HUDEP-2 (cell line): ENCODE measurements around the gene ZMYND8.
"Not testable (repeated sequence)": the region's sequence is repeated elsewhere in the genome, so short reads cannot be mapped to it uniquely, and the experiment has no call there.

Experiments used
- DNase-seq, 76 experiments: peaks; one replicate each; lab custom pipeline; 2025; ENCODE audit not compliant: unreplicated experiment in 76 of 76; lab: John Stamatoyannopoulos, UW

The ZMYND8 gene

GRCh38 chr20:47373206-47373733 is 16.8 kb upstream of the ZMYND8 start:
- DNase-seq, result no peak

DNA sequence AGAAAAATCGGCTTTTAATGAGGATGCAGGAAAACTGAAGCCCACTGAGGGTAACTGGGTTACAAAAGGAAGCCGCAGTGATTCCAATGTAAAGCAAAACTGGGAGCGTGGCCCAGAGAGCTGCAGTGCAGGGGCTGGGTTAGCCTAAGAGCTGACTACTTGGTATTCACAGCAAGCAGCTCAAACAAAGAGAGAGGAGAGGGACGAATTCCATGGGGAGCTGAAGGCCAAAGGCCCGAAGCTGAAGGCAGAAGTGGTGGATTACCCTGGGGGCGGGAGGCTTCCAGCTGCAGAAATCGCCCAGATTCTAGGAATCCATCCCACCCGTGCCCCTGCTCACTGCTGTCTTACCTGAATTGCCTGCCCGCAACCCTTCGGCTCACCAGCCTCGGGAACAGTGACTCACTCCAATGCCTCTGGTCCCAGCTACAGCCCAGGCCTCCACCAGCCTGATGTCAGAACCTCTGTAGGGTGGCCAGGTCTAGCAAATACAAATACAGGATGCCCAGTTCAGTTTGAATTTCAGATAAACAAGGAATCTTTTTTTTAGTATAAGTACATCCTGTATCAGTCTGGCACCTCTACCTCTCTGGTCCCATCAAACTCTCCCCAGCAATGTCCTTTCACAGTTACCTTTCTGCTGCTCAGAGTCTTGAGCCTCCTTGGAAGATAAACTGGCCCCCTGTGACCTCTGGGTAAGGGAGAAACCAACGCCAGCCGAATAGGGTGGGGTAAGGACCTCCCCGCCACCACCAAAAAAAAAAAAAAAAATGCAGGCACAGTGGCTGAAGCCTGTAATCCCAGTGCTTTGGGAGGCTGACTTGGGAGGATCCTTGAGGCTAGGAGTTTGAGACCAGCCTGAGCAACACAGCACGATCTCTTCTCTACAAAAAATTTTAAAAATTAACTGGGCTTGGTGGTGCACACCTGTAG is 14.6 kb upstream of the ZMYND8 start:
- no peak for DNase-seq

GRCh38 chr20:47370214-47370613 is 13.7 kb upstream of the ZMYND8 start:
- DNase-seq, result no peak

DNA sequence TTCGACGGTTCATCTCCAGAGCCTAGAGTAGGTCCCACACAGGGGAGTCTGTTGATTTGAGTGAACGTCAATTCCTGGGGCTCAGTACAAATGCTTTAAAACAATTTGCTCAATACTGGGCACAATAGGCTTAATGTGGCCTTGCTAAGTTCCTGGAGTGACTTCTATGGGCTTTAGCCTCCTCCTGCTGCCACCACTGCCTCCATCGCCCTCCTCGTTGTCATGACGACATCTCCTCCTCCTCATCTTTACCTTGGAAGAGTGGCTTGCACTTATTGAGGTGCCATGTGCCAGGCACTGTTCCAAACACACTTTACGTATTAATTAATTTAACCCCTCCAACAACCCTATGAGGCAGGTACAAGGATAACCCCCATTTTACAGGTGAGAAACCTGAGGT is 11.8 kb upstream of the ZMYND8 start:
- no peak for DNase-seq

GRCh38 chr20:47366301-47366700 is 9.8 kb upstream of the ZMYND8 start:
- not testable (repeated sequence) for DNase-seq

GRCh38 chr20:47365023-47365764 is 8.7 kb upstream of the ZMYND8 start:
- DNase-seq, result peak in 46 of 76 experiments; percentile 10 to 72 (median 36)

DNA sequence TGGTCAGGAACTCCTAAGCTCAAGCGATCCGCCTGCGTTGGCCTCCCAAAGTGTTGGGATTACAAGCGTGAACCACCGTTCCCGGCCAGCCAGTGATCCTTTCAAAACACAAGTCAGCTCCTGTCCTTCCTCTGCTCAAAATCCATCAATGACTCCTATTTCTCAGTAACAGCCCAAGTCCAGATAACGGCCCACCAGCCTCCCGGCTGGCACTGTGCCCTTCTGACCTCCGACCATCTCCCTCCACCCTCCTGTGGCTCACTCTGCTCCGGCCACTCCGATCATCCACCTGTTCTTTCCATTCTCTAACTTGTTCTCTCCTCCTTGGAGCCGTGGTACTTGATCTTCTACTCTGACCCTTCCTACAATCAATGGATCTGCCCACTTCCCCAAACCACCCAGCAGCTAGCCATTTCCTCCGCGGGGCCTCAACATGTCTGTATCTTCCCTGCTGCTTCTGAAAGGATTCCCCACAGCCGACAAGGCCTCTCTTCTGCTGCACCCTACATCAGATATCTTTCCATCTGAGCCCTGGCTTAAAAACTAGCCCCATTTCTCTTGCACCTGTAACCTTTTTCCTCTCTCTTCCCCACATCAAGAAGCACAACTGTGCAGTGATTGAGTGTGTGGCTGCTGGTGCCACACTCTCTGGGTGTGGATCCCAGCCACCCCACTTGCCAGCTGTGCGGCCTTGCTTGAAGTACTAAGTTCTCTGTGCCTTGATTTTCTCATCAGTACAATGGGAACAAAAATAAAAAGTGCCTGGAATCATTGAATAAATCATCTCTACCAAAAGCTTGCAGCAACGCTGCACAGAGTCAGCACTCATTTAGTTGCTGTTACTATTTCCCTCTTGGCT is 6.1 kb upstream of the ZMYND8 start:
- peak in 60 of 76 experiments; percentile 9 to 76 (median 40) for DNase-seq

- peak in 7 of 76 experiments; percentile 23 to 47 (median 34) for DNase-seq
Observed at GRCh38 chr20:47361057-47361915, 4.8 kb upstream of the ZMYND8 start.

- DNase-seq, result peak in 75 of 76 experiments; percentile 42 to 100 (median 98)
Observed at GRCh38 chr20:47360297-47361056, 4.0 kb upstream of the ZMYND8 start.

- peak in 13 of 76 experiments; percentile 14 to 64 (median 35) for DNase-seq
Observed at GRCh38 chr20:47359530-47360296, 3.2 kb upstream of the ZMYND8 start.

DNA sequence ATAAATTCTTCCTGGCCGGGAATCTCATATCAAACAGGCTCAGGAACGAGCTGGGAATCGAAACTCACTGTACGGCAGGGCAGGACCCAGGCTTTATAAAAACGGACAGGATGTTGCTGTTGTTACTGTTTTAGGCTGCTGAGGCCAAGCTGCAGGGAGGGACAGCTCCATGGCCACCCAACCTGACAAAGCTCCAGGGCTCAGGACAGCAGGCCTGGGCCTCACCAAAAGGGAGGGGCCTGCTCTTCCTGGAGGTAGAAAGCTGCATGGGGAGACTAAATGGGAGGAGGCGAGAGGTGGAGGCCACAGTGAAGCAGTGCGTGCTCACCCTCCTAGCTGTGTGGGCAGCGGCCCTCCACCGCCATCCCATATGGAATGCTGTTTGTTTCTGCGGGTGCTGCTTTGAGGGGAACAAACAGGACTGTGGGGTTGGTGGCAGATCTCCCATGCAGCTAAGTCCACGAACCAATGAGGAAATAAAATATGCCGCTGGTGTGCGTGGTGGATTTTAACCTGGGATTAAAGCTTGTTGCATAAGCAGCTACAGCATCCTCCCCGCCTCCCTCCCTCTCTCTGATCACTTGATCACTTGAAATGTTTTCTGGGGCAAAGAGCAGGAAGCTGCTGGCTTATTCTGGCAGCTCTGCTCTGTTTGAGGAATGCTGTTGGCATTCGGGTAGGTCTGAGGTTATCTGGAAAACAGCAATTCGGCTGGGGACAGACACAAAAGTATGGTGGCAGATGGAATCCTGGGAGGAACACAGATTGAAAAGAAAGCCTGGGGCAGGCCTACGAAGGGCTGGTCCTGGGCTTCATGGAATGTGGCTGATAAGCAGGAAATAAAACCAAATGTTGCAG is 2.4 kb upstream of the ZMYND8 start:
- peak in 51 of 76 experiments; percentile 16 to 74 (median 47) for DNase-seq

DNA sequence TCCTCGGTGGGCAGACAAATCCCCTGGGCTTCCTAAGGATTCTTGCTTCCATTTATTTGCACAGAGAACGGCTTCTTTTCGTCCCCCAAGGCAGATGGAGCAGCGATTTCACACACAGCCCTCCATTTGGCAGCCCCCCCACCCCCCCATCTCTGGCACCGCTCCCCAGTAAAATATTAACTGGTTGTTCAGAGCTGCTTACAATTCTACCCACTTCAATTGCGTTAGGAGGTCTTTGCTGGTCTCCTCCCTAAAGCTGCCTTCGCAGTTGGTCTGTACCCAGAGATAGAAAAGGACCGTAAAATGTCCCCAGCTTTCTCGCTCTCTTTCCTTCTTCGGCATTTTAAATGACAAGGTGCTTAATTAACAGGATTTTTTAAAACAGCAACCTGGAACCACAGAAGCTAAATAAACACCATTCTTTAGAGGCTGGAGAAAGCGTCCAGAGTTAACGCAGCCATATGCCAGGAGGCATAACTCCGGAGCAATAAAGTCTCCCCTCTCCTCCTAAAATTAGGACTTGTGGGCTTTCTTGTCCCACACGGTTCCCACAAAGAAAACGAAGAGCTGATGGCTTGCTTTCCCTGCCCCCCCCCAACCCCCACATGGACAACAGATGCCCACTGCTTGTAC is 1.7 kb upstream of the ZMYND8 start:
- DNase-seq, result peak in 1 of 76 experiments; percentile 31

GRCh38 chr20:47357296-47358038 is 968 bp upstream of the ZMYND8 start:
- DNase-seq, result peak in 70 of 76 experiments; percentile 8 to 84 (median 67)

GRCh38 chr20:47356220-47356525 is 326 bp downstream of the ZMYND8 start:
- peak in 1 of 76 experiments; percentile 39 for DNase-seq

DNA sequence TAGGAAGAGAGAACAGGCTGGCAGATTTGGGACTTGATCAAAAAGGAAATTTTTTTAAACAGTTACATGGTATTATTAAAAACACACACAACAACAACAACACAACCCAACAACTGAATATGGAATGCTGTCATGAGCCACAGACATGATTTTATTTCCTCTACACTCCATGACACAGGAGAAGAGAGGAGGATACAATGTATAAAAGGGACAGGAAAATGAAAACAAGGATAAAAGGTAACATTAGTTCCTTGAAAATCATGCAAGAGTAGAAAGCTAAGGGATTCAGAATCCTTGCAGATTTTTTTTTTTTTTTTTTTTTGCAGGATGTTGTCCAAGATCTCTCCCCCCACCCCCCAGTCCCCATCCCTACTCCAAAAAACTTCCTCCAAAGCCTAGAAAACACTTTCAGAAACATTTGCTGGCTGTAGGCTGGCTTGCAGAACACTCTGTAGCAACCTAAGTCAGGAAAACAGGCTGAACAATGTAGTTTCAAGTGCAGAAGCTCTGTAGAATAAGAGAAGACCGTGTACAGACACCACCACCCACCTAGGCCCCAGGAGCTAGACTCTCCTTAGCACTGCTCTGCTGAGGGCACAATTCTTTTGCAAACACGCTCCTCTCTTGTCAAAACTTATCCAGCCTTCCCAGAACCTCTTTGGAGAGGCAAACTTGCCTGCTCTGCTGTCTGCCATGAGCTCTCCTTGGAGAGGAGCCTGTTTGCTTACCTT is 845 bp downstream of the ZMYND8 start:
- DNase-seq, result peak in 18 of 76 experiments; percentile 6 to 49 (median 22)
